Measurements from ENCODE around the gene EXOSC10.
"Not testable (repeated sequence)": the region's sequence is repeated elsewhere in the genome, so short reads cannot be mapped to it uniquely, and the experiment has no call there.

Gene EXOSC10

DNA sequence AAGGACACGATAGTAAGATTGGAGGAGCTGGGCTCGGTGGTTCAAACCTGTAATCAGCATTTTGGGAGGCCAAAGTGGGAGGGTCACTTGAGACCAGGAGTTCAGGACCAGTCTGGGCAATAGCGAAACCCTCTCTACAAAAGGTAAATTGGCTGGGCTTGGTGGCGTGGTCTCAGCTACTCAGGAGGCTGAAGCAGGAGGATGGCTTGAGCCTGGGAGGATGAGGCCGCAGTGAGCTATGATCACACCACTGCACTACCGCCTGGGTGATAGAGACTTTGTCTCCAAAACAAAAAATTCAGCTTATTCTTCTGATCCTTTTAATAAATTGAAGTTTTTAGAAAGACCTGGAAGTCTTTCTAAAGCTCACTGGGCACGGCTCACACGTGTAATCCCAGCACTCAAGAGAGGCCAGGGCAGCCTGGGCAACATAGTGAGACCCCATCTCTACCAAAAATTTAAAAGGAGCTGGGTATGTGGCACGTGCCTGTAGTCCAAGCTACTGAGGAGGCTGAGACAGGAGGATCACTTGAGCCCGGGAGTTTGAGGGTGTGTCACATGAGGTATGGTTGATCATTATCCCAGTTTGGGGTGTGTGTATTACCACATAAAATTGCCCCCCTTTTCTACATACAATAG lies 67.9 kb downstream of the EXOSC10 start:
- no peak for DNase-seq
- TF ChIP-seq POLR2A (IDR thresholded peaks at IDR 0.05; ENCODE audit: low read length), result no peak
- no peak for TF ChIP-seq GATA1 (IDR thresholded peaks at IDR 0.05; ENCODE audit: low read depth, low read length)

- DNase-seq, result no peak
- TF ChIP-seq GATA1 (IDR thresholded peaks at IDR 0.05; ENCODE audit: low read depth, low read length) (no peak), POLR2A (IDR thresholded peaks at IDR 0.05; ENCODE audit: low read length) (no peak)
Measured at GRCh38 chr1:11030865-11031264, 68.8 kb downstream of the EXOSC10 start.

- TF ChIP-seq GATA1 (IDR thresholded peaks at IDR 0.05; ENCODE audit: low read depth, low read length), result no peak
- no peak for TF ChIP-seq POLR2A (IDR thresholded peaks at IDR 0.05; ENCODE audit: low read length)
- no peak for DNase-seq
Measured at GRCh38 chr1:11028018-11028417, 71.7 kb downstream of the EXOSC10 start.

DNA sequence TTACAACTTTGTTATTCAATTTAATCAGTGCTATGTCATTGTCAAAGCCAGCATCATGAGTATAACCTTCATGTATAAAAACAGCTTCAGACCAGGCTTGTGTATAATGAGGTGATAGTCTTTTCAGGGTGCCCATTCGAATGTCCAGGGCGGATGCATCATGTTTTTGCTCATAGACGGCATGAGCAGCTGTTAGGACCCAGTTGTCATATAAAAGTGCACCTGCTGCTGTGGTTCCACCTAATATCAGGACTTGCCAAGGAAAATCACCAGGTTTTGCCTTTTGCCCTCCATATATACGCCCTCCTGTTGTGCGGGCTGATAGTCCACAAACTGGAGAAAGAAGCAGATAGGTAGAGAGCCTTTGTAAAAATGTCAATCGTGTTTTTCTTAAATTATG lies 72.4 kb downstream of the EXOSC10 start:
- no peak for DNase-seq
- TF ChIP-seq POLR2A (IDR thresholded peaks at IDR 0.05; ENCODE audit: low read length) (no peak), GATA1 (IDR thresholded peaks at IDR 0.05; ENCODE audit: low read depth, low read length) (no peak)

DNA sequence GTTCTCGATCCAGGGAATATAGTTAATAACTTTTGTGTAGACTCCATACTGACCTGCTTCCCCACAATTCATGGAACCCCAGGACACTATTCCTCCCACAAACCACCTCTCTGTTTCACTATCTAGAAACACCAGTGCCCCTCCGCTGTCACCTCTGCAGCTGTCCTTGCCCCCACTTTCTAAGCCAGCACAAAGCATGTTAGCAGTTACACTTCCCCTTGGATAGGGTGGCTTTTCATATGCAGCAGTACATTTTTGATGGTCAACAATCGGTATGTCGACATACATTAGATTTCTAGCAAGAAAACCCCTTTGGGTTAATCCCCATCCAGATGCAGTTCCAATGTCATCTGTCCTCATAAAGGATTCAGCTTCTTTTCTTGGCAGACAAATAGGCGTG lies 72.8 kb downstream of the EXOSC10 start:
- no peak for DNase-seq
- TF ChIP-seq GATA1 (IDR thresholded peaks at IDR 0.05; ENCODE audit: low read depth, low read length) (no peak), POLR2A (IDR thresholded peaks at IDR 0.05; ENCODE audit: low read length) (no peak)

GRCh38 chr1:11026052-11026451 lies 73.6 kb downstream of the EXOSC10 start:
- no peak for TF ChIP-seq GATA1 (IDR thresholded peaks at IDR 0.05; ENCODE audit: low read depth, low read length)
- TF ChIP-seq POLR2A (IDR thresholded peaks at IDR 0.05; ENCODE audit: low read length), result no peak

GRCh38 chr1:11025618-11026017 lies 74.1 kb downstream of the EXOSC10 start:
- DNase-seq, result no peak
- TF ChIP-seq POLR2A (IDR thresholded peaks at IDR 0.05; ENCODE audit: low read length) (no peak), GATA1 (IDR thresholded peaks at IDR 0.05; ENCODE audit: low read depth, low read length) (no peak)

More at GRCh38 chr1:11026052-11026451, 73.6 kb downstream of the EXOSC10 start:
- DNase-seq, result no peak

GRCh38 chr1:11024874-11025203 lies 74.8 kb downstream of the EXOSC10 start:
- DNase-seq, result no peak
- TF ChIP-seq POLR2A (IDR thresholded peaks at IDR 0.05; ENCODE audit: low read length) (no peak), GATA1 (IDR thresholded peaks at IDR 0.05; ENCODE audit: low read depth, low read length) (no peak)

- no peak for DNase-seq
- TF ChIP-seq GATA1 (IDR thresholded peaks at IDR 0.05; ENCODE audit: low read depth, low read length), result no peak
- TF ChIP-seq POLR2A (IDR thresholded peaks at IDR 0.05; ENCODE audit: low read length), result no peak
Measured at GRCh38 chr1:11024154-11024873, 75.4 kb downstream of the EXOSC10 start.

DNA sequence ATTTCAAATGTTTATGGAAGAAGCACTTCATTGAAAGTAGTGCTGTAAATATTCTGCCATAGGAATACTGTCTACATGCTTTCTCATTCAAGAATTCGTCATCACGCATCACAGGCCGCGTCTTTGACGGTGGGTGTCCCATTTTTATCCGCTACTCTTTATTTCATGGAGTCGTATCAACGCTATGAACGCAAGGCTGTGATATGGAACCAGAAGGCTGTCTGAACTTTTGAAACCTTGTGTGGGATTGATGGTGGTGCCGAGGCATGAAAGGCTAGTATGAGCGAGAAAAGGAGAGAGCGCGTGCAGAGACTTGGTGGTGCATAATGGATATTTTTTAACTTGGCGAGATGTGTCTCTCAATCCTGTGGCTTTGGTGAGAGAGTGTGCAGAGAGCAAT lies 76.5 kb downstream of the EXOSC10 start:
- no peak for DNase-seq
- TF ChIP-seq GATA1 (IDR thresholded peaks at IDR 0.05; ENCODE audit: low read depth, low read length), result no peak
- no peak for TF ChIP-seq POLR2A (IDR thresholded peaks at IDR 0.05; ENCODE audit: low read length)

- DNase-seq, result no peak
- no peak for TF ChIP-seq GATA1 (IDR thresholded peaks at IDR 0.05; ENCODE audit: low read depth, low read length)
- TF ChIP-seq POLR2A (IDR thresholded peaks at IDR 0.05; ENCODE audit: low read length), result no peak
Measured at GRCh38 chr1:11019971-11020370, 79.7 kb downstream of the EXOSC10 start.

DNA sequence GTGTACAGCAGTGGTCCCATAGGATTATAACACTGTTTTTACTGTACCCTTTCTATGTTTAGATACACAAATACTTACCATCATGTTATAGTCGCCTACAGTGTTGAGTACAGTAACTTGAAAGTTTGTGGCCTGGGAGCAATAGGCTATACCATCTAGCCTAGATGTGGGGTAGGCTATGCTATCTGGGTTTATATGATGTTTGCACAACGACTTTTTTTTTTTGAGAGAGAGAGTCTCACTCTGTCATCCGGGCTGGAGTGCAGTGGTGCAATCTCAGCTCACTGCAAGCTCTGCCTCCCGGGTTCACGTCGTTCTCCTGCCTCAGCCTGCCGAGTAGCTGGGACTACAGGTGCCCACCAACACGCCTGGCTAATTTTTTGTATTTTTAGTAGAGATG lies 80.3 kb downstream of the EXOSC10 start:
- DNase-seq, result not testable (repeated sequence)
